Measurements from ENCODE around the gene CCDC78. TPM values are rescaled to one million over a fixed set of nuclear protein-coding genes. Genes with fewer than 3 reads are reported as not detected.

CCDC78 gene
- total RNA-seq, 2 donors from 2014 or later: 0.92 to 0.95 TPM

DNA sequence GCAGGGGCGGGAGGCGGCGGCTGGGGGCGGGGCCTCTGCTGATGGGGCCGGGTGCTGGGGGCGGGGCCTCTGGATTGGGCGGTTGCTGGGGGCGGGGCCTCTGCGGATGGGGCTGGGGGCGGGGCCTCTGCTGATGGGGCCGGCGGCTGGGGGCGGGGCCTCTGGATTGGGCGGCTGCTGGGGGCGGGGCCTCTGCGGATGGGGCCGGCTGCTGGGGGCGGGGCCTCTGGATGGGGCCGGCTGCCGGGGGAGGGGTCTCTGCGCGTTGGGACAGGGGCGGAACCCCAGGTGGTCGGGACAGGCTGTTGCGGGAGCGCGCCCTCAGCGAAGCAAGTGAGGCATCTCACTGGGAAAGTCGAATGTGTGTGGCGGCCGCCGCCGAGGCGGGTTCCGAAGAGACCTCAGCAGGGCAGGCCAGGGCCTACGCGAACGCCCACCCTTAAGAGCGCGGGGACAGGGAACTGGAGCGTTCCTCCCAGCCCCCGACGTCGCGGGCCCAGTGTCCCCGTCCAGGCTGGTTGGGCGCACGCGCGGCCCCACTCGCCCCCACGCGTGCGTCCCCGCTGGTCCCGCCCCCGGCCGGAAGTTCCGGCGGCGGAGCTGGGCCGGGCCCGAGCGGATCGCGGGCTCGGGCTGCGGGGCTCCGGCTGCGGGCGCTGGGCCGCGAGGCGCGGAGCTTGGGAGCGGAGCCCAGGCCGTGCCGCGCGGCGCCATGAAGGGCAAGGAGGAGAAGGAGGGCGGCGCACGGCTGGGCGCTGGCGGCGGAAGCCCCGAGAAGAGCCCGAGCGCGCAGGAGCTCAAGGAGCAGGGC is 46.2 kb downstream of the CCDC78 start, which contains the start of gene STUB1:
TSS of gene STUB1 (plus strand) at position 597 of the 811 bp plus-strand sequence. CDS start at position 713, 116 bp downstream.
- peaks cover 19% of the 10 kb centered on the region for H3K36me3 ChIP-seq
- H3K4me3 ChIP-seq: peak within 1 kb of the TSS; percentile 83
- H3K9me3 ChIP-seq: no peaks in the 10 kb centered on the region
- H3K27ac ChIP-seq: peak within 1 kb of the TSS; percentile 82 to 95
- no peaks in the 10 kb centered on the region for H3K27me3 ChIP-seq (replicated peaks; ENCODE audit: insufficient read depth)
- peak; percentile 66 for DNase-seq (ENCODE audit: low spot score)
- peak; percentile 41 for ATAC-seq (ENCODE audit: insufficient number of reproducible peaks, low FRiP score, low read depth)
- H3K4me1 ChIP-seq (ENCODE audit: control insufficient read depth in 1 of 2, low read depth in 2 of 2): peaks cover 33 to 60% of the 10 kb centered on the region in 2 donors
- TF ChIP-seq, protein P1, sequence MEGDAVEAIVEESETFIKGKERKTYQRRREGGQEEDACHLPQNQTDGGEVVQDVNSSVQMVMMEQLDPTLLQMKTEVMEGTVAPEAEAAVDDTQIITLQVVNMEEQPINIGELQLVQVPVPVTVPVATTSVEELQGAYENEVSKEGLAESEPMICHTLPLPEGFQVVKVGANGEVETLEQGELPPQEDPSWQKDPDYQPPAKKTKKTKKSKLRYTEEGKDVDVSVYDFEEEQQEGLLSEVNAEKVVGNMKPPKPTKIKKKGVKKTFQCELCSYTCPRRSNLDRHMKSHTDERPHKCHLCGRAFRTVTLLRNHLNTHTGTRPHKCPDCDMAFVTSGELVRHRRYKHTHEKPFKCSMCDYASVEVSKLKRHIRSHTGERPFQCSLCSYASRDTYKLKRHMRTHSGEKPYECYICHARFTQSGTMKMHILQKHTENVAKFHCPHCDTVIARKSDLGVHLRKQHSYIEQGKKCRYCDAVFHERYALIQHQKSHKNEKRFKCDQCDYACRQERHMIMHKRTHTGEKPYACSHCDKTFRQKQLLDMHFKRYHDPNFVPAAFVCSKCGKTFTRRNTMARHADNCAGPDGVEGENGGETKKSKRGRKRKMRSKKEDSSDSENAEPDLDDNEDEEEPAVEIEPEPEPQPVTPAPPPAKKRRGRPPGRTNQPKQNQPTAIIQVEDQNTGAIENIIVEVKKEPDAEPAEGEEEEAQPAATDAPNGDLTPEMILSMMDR (IDR thresholded peaks at IDR 0.05): no peak

DNA sequence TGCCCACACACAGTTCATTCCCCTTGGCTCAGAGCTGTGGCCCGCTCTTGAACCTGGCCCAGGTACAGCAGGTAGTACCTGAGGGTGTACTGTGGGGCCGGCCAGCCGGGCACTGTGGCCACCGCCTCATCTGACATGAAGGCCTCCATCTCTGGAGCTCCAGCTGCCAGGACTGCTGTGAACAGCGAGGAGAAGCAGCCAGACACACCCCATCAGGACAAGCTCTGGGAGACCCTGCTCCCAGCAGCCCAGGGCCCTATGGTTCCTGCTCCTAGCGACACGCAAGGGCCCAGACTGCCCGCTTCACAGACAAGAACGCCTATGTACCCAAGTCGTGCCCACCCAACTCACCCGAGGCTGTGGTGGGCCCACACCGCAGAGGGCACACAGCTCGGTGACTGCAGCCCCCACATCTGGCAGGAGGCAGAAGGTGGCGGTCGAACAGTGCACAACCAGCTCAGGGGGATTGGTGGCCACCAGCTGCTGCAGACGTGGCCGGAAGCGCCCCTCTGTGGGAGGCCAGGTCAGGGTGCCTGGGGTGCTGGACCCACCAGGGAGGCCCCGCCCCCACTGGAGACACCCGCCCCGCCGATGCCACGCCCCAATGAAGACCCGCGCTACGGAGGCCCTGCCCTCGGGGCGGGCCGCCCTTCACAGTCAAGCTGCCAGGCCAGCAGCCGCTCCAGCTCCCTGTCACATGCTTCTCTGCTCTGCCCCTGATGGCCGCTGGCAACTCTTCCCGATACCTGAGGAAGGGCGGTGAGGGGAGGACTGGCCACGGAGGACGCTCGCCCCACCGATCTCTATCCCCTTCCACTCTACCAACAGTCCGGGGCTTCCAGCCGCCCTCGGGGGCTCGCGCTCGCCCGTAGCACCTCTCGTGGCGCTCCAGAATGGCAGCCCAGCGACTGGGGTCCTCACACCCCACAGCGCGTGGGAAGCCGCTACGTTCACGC is 47.1 kb downstream of the CCDC78 start:
- ATAC-seq (ENCODE audit: insufficient number of reproducible peaks, low FRiP score, low read depth) (peak; percentile 3), DNase-seq (ENCODE audit: low spot score) (no peak)
- H3K27ac ChIP-seq: peak overlapping the region; percentile 49 to 76
- no peaks in the 10 kb centered on the region for H3K9me3 ChIP-seq
- peak overlapping the region; percentile 83 for H3K4me3 ChIP-seq
- H3K36me3 ChIP-seq: peaks cover 19% of the 10 kb centered on the region
- no peaks in the 10 kb centered on the region for H3K27me3 ChIP-seq (replicated peaks; ENCODE audit: insufficient read depth)
- TF ChIP-seq, protein P1 (IDR thresholded peaks at IDR 0.05): no peak
- H3K4me1 ChIP-seq (ENCODE audit: control insufficient read depth in 1 of 2, low read depth in 2 of 2): peaks cover 28 to 55% of the 10 kb centered on the region in 2 donors

DNA sequence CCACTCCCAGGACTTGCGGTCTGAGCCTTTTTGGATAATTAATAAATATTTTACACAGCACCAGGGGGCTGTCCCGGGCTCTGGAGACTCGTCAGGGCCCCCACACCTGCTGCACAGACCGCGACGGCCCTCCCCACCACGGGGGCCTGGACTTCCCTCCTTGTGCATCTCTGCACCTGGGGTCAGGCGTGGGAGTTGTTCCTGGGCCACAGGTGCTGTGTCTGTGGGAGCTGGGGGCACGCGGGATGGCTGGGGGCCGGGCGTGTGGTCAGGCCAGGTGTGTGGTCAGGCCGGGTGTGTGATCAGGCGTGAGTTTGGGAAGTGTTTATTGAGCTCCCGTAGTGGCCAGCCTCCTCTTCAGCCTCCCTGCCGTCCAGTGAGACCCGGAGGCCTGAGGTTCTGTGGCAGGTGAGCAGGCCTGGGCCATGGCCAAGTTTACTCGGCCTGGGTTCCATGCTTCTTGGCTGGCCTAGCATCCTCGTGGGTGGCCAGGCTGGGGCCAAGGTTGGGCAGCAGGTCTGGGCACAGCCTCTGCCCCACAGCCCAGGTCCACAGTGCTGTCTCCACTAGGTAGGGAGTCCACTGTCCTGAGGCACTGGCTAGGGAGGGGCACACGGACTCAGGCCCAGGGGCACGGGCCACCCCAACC is 47.9 kb downstream of the CCDC78 start:
- Histone ChIP-seq H3K27ac (no peak overlapping the region), H3K9me3 (no peaks in the 10 kb centered on the region), H3K4me1 (ENCODE audit: control insufficient read depth in 1 of 2, low read depth in 2 of 2) (peaks cover 24 to 50% of the 10 kb centered on the region in 2 donors), H3K4me3 (no peak overlapping the region), H3K27me3 (replicated peaks; ENCODE audit: insufficient read depth) (no peaks in the 10 kb centered on the region), H3K36me3 (peaks cover 19% of the 10 kb centered on the region)
- ATAC-seq (ENCODE audit: insufficient number of reproducible peaks, low FRiP score, low read depth) (no peak), DNase-seq (ENCODE audit: low spot score) (no peak)
- TF ChIP-seq, protein P1 (IDR thresholded peaks at IDR 0.05): no peak

DNA sequence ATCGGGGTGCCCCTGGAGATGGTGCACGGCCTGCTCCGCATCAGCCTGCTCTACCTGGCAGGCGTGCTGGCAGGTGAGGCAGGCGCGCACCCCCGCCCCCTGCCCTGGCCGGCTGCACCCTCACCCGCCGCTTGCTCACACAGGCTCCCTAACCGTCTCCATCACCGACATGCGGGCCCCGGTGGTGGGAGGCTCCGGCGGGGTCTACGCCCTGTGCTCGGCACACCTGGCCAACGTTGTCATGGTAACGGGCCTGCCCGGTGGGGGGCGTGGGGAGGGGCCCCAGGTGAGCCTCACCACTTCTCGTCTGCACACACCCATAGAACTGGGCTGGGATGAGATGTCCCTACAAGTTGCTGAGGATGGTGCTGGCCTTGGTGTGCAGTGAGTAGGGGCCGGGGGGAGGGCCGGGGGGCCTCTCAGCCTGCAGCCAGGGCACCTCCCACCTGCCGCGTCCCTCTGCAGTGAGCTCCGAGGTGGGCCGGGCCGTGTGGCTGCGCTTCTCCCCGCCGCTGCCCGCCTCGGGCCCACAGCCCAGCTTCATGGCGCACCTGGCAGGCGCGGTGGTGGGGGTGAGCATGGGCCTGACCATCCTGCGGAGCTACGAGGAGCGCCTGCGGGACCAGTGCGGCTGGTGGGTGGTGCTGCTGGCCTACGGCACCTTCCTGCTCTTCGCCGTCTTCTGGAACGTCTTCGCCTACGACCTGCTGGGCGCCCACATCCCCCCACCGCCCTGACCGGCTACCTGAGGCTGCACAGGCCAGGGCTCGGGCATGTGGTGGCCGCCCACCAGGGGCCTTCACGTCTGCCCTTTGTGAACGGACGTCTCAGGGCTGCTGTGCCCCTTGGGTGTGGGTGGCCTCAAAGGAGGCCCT is 48.7 kb downstream of the CCDC78 start:
- Histone ChIP-seq H3K27me3 (replicated peaks; ENCODE audit: insufficient read depth) (no peaks in the 10 kb centered on the region), H3K9me3 (no peaks in the 10 kb centered on the region), H3K27ac (no peak overlapping the region), H3K4me3 (no peak overlapping the region), H3K4me1 (ENCODE audit: control insufficient read depth in 1 of 2, low read depth in 2 of 2) (peaks cover 22 to 42% of the 10 kb centered on the region in 2 donors), H3K36me3 (peaks cover 18% of the 10 kb centered on the region)
- no peak for DNase-seq (ENCODE audit: low spot score)
- TF ChIP-seq, protein P1 (IDR thresholded peaks at IDR 0.05): no peak
- ATAC-seq (ENCODE audit: insufficient number of reproducible peaks, low FRiP score, low read depth): no peak

Data from thoracic aorta (tissue), 2 donors.